Panc1 (cell line): ENCODE results near the gene P4HA3. TPM values are rescaled to one million over a fixed set of nuclear protein-coding genes. Genes with fewer than 3 reads are reported as not detected.

Experiments
- ATAC-seq: fragments of 200-7000 bp; cut with Tn5 transposase; 2 replicates; pipeline ENCODE4 v1.9.1; 2020; ENCODE audit warnings: mild to moderate bottlenecking, moderate library complexity
- BruUV-seq: library from RNA; stranded (reverse); fragments of 400-500 nt; replicated peaks from 2 replicates; lab custom pipeline; 2021; lab: Mats Ljungman, UMichigan
- CTCF ChIA-PET: fragments of 300-600 bp; sonication (Branson Sonifier 250); formaldehyde crosslinking; loops from one replicate; lab custom pipeline; 2022; ENCODE audit warnings: antibody characterized with exemption; lab: Charles Lee
- POLR2A ChIA-PET: fragments of 300-600 bp; sonication (Branson Sonifier 250); formaldehyde crosslinking; loops from one replicate; lab custom pipeline; 2022; ENCODE audit warnings: antibody characterized with exemption; lab: Charles Lee
- DNase-seq: peaks from one replicate; pipeline ENCODE4 v3.0.0-alpha.2; 2010; ENCODE audit warnings: low read depth, low spot score
- H3K27ac ChIP-seq: 2 replicates; pipeline ENCODE4 v1.5.1; 2011; ENCODE audit warnings: mild to moderate bottlenecking, low read length, inconsistent platforms
- H3K27me3 ChIP-seq: fragments of 200-500 bp; sonication (Bioruptor generic); 2 replicates; pipeline ENCODE4 v1.6.0; 2014; ENCODE audit warnings: low read length, inconsistent platforms; ENCODE audit not compliant: control insufficient read depth, insufficient read depth
- H3K36me3 ChIP-seq: fragments of 200-500 bp; sonication (Bioruptor generic); 2 replicates; pipeline ENCODE4 v1.5.1; 2014; ENCODE audit warnings: inconsistent platforms, mild to moderate bottlenecking, low read length, moderate library complexity; ENCODE audit not compliant: control insufficient read depth, insufficient read depth
- H3K4me1 ChIP-seq: 2 replicates; pipeline ENCODE4 v1.5.1; 2011; ENCODE audit warnings: inconsistent platforms, mild to moderate bottlenecking, low read length, moderate library complexity; ENCODE audit not compliant: control insufficient read depth, insufficient read depth
- H3K4me3 ChIP-seq, 2 experiments: 2 replicates each; pipeline ENCODE4 v1.5.1; 2011 to 2012; ENCODE audit warnings: low read depth in 2 of 2, low read length in 2 of 2, mild to moderate bottlenecking in 2 of 2, inconsistent platforms in 1 of 2, moderate library complexity in 1 of 2
- H3K9me3 ChIP-seq: fragments of 200-500 bp; sonication (Bioruptor generic); 2 replicates; pipeline ENCODE4 v1.5.1; 2014; ENCODE audit warnings: low read depth, mild to moderate bottlenecking, inconsistent platforms, low read length, moderate library complexity; ENCODE audit not compliant: control insufficient read depth, insufficient read depth
- CTCF ChIP-seq: fragments of 450-650 bp; IDR thresholded peaks from 2 replicates; pipeline ENCODE4 v1.5.1; 2017; ENCODE audit warnings: mild to moderate bottlenecking
- POLR2AphosphoS5 ChIP-seq: IDR thresholded peaks from 2 replicates; pipeline ENCODE4 v1.6.1; 2012; ENCODE audit warnings: mild to moderate bottlenecking, low read depth, low read length, moderate library complexity
- SIN3A ChIP-seq: IDR thresholded peaks from 2 replicates; pipeline ENCODE4 v1.6.1; 2012; ENCODE audit warnings: low read depth, mild to moderate bottlenecking, low read length, moderate library complexity, borderline replicate concordance; ENCODE audit not compliant: insufficient read depth
- TCF7L2 ChIP-seq: IDR thresholded peaks from 2 replicates; pipeline ENCODE4 v1.6.1; 2011; ENCODE audit warnings: mild to moderate bottlenecking, low read depth, low read length, inconsistent platforms
- in situ Hi-C: cut with HindIII; loops from 2 replicates; pipeline ENCODE4 v1.10.0; 2016; ENCODE audit warnings: low sequenced_read_pairs, low pct_unique_long_range_greater_than_20kb
- intact Hi-C: fragments of 100-400 bp; cut with micrococcal nuclease; formaldehyde crosslinking; loops from one replicate; pipeline ENCODE4 v1.10.0; 2022; ENCODE audit not compliant: unreplicated experiment
- total RNA-seq: library from RNA; stranded (reverse); gene quantifications from one replicate; pipeline ENCODE4 v1.2.1, GENCODE V29; 2021; ENCODE audit not compliant: unreplicated experiment
- TF ChIP-seq, protein P1 (sequence below), 2 experiments: IDR thresholded peaks; 2 replicates each; pipeline ENCODE4 v1.6.1; 2011 to 2012; ENCODE audit warnings: low read depth in 2 of 2, control low read depth in 1 of 2, low read length in 1 of 2, mild to moderate bottlenecking in 1 of 2, moderate library complexity in 1 of 2; ENCODE audit not compliant: insufficient read depth in 1 of 2

Gene P4HA3
- total RNA-seq, 1 experiment from 2014 or later, result 1.3 TPM

GRCh38 chr11:74255741-74256375 lies 55.6 kb downstream of the P4HA3 start:
- intact Hi-C loops (loop anchor here (2.0 kb wide), 1 partner anchor 193 kb away; no protein-coding TSS in a partner anchor), in situ Hi-C loops (no loop called here)
- POLR2A ChIA-PET, result no interaction called here
- DNase-seq, result peak; percentile 71
- peak; percentile 76 for ATAC-seq
- H3K27ac ChIP-seq, result no peak overlapping the region
- CTCF ChIA-PET, result interaction anchor here (0.5 to 2.7 kb wide), 17 partner anchors 10 to 447 kb away, joined by 3 to 36 read pairs (median 4); partner anchors contain the start of gene C2CD3
- no peak for TF ChIP-seq SIN3A
- no peak for TF ChIP-seq TCF7L2
- TF ChIP-seq, protein P1, sequence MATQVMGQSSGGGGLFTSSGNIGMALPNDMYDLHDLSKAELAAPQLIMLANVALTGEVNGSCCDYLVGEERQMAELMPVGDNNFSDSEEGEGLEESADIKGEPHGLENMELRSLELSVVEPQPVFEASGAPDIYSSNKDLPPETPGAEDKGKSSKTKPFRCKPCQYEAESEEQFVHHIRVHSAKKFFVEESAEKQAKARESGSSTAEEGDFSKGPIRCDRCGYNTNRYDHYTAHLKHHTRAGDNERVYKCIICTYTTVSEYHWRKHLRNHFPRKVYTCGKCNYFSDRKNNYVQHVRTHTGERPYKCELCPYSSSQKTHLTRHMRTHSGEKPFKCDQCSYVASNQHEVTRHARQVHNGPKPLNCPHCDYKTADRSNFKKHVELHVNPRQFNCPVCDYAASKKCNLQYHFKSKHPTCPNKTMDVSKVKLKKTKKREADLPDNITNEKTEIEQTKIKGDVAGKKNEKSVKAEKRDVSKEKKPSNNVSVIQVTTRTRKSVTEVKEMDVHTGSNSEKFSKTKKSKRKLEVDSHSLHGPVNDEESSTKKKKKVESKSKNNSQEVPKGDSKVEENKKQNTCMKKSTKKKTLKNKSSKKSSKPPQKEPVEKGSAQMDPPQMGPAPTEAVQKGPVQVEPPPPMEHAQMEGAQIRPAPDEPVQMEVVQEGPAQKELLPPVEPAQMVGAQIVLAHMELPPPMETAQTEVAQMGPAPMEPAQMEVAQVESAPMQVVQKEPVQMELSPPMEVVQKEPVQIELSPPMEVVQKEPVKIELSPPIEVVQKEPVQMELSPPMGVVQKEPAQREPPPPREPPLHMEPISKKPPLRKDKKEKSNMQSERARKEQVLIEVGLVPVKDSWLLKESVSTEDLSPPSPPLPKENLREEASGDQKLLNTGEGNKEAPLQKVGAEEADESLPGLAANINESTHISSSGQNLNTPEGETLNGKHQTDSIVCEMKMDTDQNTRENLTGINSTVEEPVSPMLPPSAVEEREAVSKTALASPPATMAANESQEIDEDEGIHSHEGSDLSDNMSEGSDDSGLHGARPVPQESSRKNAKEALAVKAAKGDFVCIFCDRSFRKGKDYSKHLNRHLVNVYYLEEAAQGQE (IDR thresholded peaks at IDR 0.05; ENCODE audit: insufficient read depth in 1 of 2, low read depth in 2 of 2, low read length in 1 of 2), result no peak
- peak; percentile 95 for TF ChIP-seq CTCF
- TF ChIP-seq POLR2AphosphoS5, result 0 out of 2 replicates have a peak, but pooled peaks have one; percentile 52
- H3K4me3 ChIP-seq, result no peak overlapping the region
- BruUV-seq, result no TSS peak
- H3K4me1 ChIP-seq, result no peaks in the 10 kb centered on the region
- H3K9me3 ChIP-seq, result peaks cover 3% of the 10 kb centered on the region; the same call in 1 of the 2 replicates
- peaks cover 6% of the 10 kb centered on the region for H3K36me3 ChIP-seq
- no peaks in the 10 kb centered on the region for H3K27me3 ChIP-seq

GRCh38 chr11:74253361-74253760 lies 58.1 kb downstream of the P4HA3 start:
- Histone ChIP-seq H3K27ac (no peak overlapping the region), H3K4me3 (no peak overlapping the region), H3K27me3 (no peaks in the 10 kb centered on the region), H3K9me3 (no peaks in the 10 kb centered on the region), H3K36me3 (peaks cover 16% of the 10 kb centered on the region), H3K4me1 (no peaks in the 10 kb centered on the region)
- ChIA-PET POLR2A (no interaction called here), CTCF (no interaction called here)
- in situ Hi-C loops, result no loop called here
- no peak for ATAC-seq
- no peak for TF ChIP-seq TCF7L2
- TF ChIP-seq, protein P1 (IDR thresholded peaks at IDR 0.05; ENCODE audit: insufficient read depth in 1 of 2, low read depth in 2 of 2, low read length in 1 of 2), result no peak
- no peak for TF ChIP-seq SIN3A
- TF ChIP-seq POLR2AphosphoS5, result no peak
- TF ChIP-seq CTCF, result no peak
- no TSS peak for BruUV-seq
- intact Hi-C loops, result no loop called here
- no peak for DNase-seq
